ENCODE data around the gene DOCK4.

Gene DOCK4

DNA sequence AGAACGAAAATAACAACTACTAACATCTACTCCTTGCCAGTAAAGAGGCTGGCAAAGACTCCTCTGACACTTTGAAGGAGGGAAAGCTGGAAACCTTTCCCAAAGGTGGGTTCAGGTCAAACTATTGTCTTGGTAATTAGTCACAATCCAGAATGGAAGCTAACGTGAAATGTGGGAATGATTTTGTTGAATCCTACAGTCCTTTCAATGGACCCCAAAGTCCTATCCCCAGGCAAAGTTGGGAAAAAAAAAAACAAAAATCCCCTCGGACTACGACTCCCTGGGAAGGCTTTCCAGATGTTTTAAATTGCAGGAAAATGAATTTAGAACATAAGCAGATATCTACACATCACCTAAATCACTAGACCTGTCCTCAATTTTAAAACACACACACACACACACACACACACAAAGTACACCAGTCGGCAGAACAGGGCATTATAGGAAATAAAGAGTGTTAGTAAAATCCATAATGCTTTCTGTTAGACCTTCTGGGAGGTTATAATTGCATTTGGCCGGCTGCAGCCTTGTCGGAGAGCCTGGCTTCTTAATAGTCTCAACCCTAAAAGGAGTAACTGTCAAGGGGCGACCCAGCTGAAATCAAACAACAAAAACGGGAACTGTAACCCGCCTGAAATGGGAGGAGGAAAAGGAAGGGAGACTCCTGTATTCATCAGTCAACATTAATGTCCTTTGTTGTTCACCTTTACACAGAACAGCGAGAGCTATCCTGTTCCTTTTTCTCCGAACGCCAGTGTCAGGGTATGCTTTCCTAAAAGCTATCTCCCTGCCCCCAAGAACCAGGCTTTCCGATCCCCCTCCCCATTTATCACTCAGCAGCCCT lies 1.5 kb downstream of the DOCK4 start:
- Histone ChIP-seq H3K36me3 (ENCODE audit: control insufficient read depth in 5 of 5, insufficient read depth in 5 of 5, low read length in 5 of 5) (no peaks in the 10 kb centered on the region), H3K9ac (ENCODE audit: low read length in 5 of 5) (peak overlapping the region; percentile 68 to 94 (median 87)), H3K4me3 (ENCODE audit: low read depth in 1 of 5, low read length in 5 of 5) (peak overlapping the region; percentile 92 to 99 (median 98)), H3K27ac (ENCODE audit: low read depth, low read length) (peak overlapping the region; percentile 86), H3K4me1 (ENCODE audit: control insufficient read depth in 5 of 5, insufficient read depth in 5 of 5, low read length in 5 of 5) (peaks cover 0 to 36% (median 34%) of the 10 kb centered on the region in 5 donors), H3K27me3 (ENCODE audit: control insufficient read depth in 5 of 5, insufficient read depth in 4 of 5, low read length in 5 of 5) (no peaks in the 10 kb centered on the region), H3K9me3 (ENCODE audit: control insufficient read depth in 5 of 5, low read length in 5 of 5) (no peaks in the 10 kb centered on the region)

GRCh38 chr7:112203365-112203739 lies 2.8 kb downstream of the DOCK4 start:
- Histone ChIP-seq H3K4me1 (ENCODE audit: control insufficient read depth in 5 of 5, insufficient read depth in 5 of 5, low read length in 5 of 5) (peaks cover 0 to 41% (median 36%) of the 10 kb centered on the region in 5 donors), H3K27me3 (ENCODE audit: control insufficient read depth in 5 of 5, insufficient read depth in 4 of 5, low read length in 5 of 5) (no peaks in the 10 kb centered on the region), H3K9ac (ENCODE audit: low read length in 5 of 5) (no peak overlapping the region), H3K36me3 (ENCODE audit: control insufficient read depth in 5 of 5, insufficient read depth in 5 of 5, low read length in 5 of 5) (no peaks in the 10 kb centered on the region), H3K9me3 (ENCODE audit: control insufficient read depth in 5 of 5, low read length in 5 of 5) (no peaks in the 10 kb centered on the region), H3K27ac (ENCODE audit: low read depth, low read length) (peak overlapping the region; percentile 86), H3K4me3 (ENCODE audit: low read depth in 1 of 5, low read length in 5 of 5) (peak overlapping the region in 2 of 5 donors; percentile 92 to 98)

DNA sequence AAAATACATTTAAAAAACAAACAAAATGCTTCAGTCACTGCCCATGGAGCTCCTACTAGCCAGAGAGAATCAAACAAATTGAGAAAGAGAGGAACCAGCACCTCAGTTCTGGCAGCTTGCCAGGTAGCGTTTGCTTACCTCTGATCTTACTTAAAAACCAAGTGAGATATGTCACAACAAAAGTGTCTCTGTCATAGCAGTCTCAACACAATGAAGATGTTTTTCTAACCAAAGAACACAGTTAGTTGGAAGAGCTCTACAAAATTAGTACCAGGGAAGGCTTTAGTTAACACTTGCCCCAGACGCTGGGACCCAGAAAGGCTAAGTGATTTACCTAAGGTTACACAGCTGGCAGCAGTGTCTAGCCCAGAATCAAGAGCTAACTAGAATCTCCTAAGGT lies 3.4 kb downstream of the DOCK4 start:
- no peaks in the 10 kb centered on the region for H3K9me3 ChIP-seq (ENCODE audit: control insufficient read depth in 5 of 5, low read length in 5 of 5)
- peak overlapping the region in 1 of 5 donors; percentile 20 for H3K4me3 ChIP-seq (ENCODE audit: low read depth in 1 of 5, low read length in 5 of 5)
- H3K9ac ChIP-seq (ENCODE audit: low read length in 5 of 5), result no peak overlapping the region
- H3K4me1 ChIP-seq (ENCODE audit: control insufficient read depth in 5 of 5, insufficient read depth in 5 of 5, low read length in 5 of 5), result peaks cover 0 to 41% (median 36%) of the 10 kb centered on the region in 5 donors
- no peaks in the 10 kb centered on the region for H3K27me3 ChIP-seq (ENCODE audit: control insufficient read depth in 5 of 5, insufficient read depth in 4 of 5, low read length in 5 of 5)
- H3K36me3 ChIP-seq (ENCODE audit: control insufficient read depth in 5 of 5, insufficient read depth in 5 of 5, low read length in 5 of 5), result no peaks in the 10 kb centered on the region
- peak overlapping the region; percentile 26 for H3K27ac ChIP-seq (ENCODE audit: low read depth, low read length)

- H3K9me3 ChIP-seq (ENCODE audit: control insufficient read depth in 5 of 5, low read length in 5 of 5), result no peaks in the 10 kb centered on the region
Observed at GRCh38 chr7:112201839-112202238, 4.4 kb downstream of the DOCK4 start.

GRCh38 chr7:112201411-112201810 lies 4.8 kb downstream of the DOCK4 start:
- no peaks in the 10 kb centered on the region for H3K27me3 ChIP-seq (ENCODE audit: control insufficient read depth in 5 of 5, insufficient read depth in 4 of 5, low read length in 5 of 5)
- no peaks in the 10 kb centered on the region for H3K9me3 ChIP-seq (ENCODE audit: control insufficient read depth in 5 of 5, low read length in 5 of 5)
- no peaks in the 10 kb centered on the region for H3K36me3 ChIP-seq (ENCODE audit: control insufficient read depth in 5 of 5, insufficient read depth in 5 of 5, low read length in 5 of 5)
- H3K9ac ChIP-seq (ENCODE audit: low read length in 5 of 5), result no peak overlapping the region
- H3K27ac ChIP-seq (ENCODE audit: low read depth, low read length), result no peak overlapping the region
- H3K4me3 ChIP-seq (ENCODE audit: low read depth in 1 of 5, low read length in 5 of 5), result no peak overlapping the region
- H3K4me1 ChIP-seq (ENCODE audit: control insufficient read depth in 5 of 5, insufficient read depth in 5 of 5, low read length in 5 of 5), result peaks cover 0 to 34% (median 27%) of the 10 kb centered on the region in 5 donors

More at GRCh38 chr7:112201839-112202238, 4.4 kb downstream of the DOCK4 start:
- no peak overlapping the region for H3K27ac ChIP-seq (ENCODE audit: low read depth, low read length)
- no peak overlapping the region for H3K9ac ChIP-seq (ENCODE audit: low read length in 5 of 5)
- no peaks in the 10 kb centered on the region for H3K36me3 ChIP-seq (ENCODE audit: control insufficient read depth in 5 of 5, insufficient read depth in 5 of 5, low read length in 5 of 5)
- peaks cover 0 to 34% (median 27%) of the 10 kb centered on the region in 5 donors for H3K4me1 ChIP-seq (ENCODE audit: control insufficient read depth in 5 of 5, insufficient read depth in 5 of 5, low read length in 5 of 5)
- H3K4me3 ChIP-seq (ENCODE audit: low read depth in 1 of 5, low read length in 5 of 5), result no peak overlapping the region
- H3K27me3 ChIP-seq (ENCODE audit: control insufficient read depth in 5 of 5, insufficient read depth in 4 of 5, low read length in 5 of 5), result no peaks in the 10 kb centered on the region

DNA sequence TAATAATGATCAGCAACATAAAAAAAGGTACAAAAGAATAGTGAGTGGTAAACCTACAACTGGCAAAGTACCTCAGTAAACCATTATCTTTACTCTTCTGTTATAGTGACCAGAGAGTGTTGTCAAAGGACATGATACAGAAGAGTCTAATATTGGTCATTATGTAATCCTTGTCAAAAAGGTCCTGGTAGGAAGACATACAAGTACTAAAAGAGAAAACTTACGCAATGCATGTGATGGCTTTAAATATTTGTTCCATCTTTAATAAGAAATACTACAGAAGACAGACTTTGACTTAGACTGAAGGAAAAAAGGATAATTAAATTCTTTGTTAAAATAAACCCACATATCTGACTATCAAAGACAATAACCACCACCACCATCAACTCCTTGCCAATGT lies 6.5 kb downstream of the DOCK4 start:
- H3K9ac ChIP-seq (ENCODE audit: low read length in 5 of 5), result no peak overlapping the region
- H3K4me1 ChIP-seq (ENCODE audit: control insufficient read depth in 5 of 5, insufficient read depth in 5 of 5, low read length in 5 of 5), result peaks cover 0 to 32% (median 17%) of the 10 kb centered on the region in 5 donors
- no peaks in the 10 kb centered on the region for H3K27me3 ChIP-seq (ENCODE audit: control insufficient read depth in 5 of 5, insufficient read depth in 4 of 5, low read length in 5 of 5)
- no peak overlapping the region for H3K4me3 ChIP-seq (ENCODE audit: low read depth in 1 of 5, low read length in 5 of 5)
- H3K36me3 ChIP-seq (ENCODE audit: control insufficient read depth in 5 of 5, insufficient read depth in 5 of 5, low read length in 5 of 5), result no peaks in the 10 kb centered on the region
- H3K9me3 ChIP-seq (ENCODE audit: control insufficient read depth in 5 of 5, low read length in 5 of 5), result no peaks in the 10 kb centered on the region
- H3K27ac ChIP-seq (ENCODE audit: low read depth, low read length), result no peak overlapping the region

DNA sequence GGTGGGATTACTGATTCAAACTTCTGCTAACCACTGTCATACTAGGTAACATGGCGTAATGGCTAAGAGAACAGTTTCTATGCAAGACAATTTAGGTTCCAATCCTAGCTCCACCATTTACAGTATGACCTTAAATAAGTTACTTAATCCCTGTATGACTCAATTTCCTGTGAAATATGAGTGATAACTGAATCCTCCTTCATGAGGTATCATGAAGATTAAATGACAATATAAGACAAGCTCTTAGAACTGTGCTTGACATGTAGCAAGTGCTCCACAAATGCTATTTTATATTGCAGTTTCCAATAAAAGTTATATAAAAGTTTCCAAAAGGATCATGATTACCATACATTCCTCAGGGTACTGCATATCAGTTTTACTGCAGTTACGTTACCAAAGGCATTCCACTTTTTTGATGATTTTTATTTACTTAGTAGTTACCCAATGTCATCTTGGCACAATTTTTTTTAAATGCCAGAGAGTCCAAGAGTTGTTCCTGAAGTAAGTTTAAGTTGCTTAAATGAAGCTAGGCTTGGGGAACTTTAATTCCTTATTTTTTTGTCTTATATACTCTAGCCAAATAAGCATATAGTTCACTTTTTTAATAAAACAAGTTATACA lies 7.1 kb downstream of the DOCK4 start:
- Histone ChIP-seq H3K27ac (ENCODE audit: low read depth, low read length) (no peak overlapping the region), H3K27me3 (ENCODE audit: control insufficient read depth in 5 of 5, insufficient read depth in 4 of 5, low read length in 5 of 5) (no peaks in the 10 kb centered on the region), H3K36me3 (ENCODE audit: control insufficient read depth in 5 of 5, insufficient read depth in 5 of 5, low read length in 5 of 5) (no peaks in the 10 kb centered on the region), H3K4me3 (ENCODE audit: low read depth in 1 of 5, low read length in 5 of 5) (no peak overlapping the region), H3K9ac (ENCODE audit: low read length in 5 of 5) (no peak overlapping the region), H3K9me3 (ENCODE audit: control insufficient read depth in 5 of 5, low read length in 5 of 5) (no peaks in the 10 kb centered on the region), H3K4me1 (ENCODE audit: control insufficient read depth in 5 of 5, insufficient read depth in 5 of 5, low read length in 5 of 5) (peaks cover 0 to 27% (median 12%) of the 10 kb centered on the region in 5 donors)

GRCh38 chr7:112197322-112197721 lies 8.9 kb downstream of the DOCK4 start:
- H3K36me3 ChIP-seq (ENCODE audit: control insufficient read depth in 5 of 5, insufficient read depth in 5 of 5, low read length in 5 of 5), result no peaks in the 10 kb centered on the region
- H3K4me3 ChIP-seq (ENCODE audit: low read depth in 1 of 5, low read length in 5 of 5), result no peak overlapping the region
- no peaks in the 10 kb centered on the region for H3K9me3 ChIP-seq (ENCODE audit: control insufficient read depth in 5 of 5, low read length in 5 of 5)
- H3K4me1 ChIP-seq (ENCODE audit: control insufficient read depth in 5 of 5, insufficient read depth in 5 of 5, low read length in 5 of 5), result peaks cover 0 to 18% (median 6%) of the 10 kb centered on the region in 5 donors
- no peak overlapping the region for H3K27ac ChIP-seq (ENCODE audit: low read depth, low read length)
- H3K9ac ChIP-seq (ENCODE audit: low read length in 5 of 5), result no peak overlapping the region
- H3K27me3 ChIP-seq (ENCODE audit: control insufficient read depth in 5 of 5, insufficient read depth in 4 of 5, low read length in 5 of 5), result no peaks in the 10 kb centered on the region

DNA sequence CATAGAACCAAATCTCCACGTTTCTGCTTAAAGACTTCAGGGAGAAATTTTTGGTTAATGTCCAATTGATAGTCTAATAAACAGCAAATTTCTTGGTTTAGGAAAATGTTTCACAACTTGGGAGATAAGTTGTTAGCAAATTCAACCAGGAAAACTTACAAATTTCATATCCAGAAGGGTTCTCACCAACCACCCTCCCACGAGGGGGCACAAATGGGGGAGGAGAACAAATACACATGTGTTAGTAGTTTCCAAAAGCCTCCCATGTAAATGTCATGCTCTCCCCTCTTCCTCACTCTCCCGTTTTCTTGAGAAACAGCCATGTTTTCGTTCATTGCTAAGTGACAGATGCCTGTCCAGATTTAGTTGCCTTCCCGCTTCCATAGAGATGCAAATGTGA lies 10.5 kb downstream of the DOCK4 start:
- H3K27me3 ChIP-seq (ENCODE audit: control insufficient read depth in 5 of 5, insufficient read depth in 4 of 5, low read length in 5 of 5), result no peaks in the 10 kb centered on the region
- no peak overlapping the region for H3K4me3 ChIP-seq (ENCODE audit: low read depth in 1 of 5, low read length in 5 of 5)
- H3K4me1 ChIP-seq (ENCODE audit: control insufficient read depth in 5 of 5, insufficient read depth in 5 of 5, low read length in 5 of 5), result peaks cover 0 to 22% (median 6%) of the 10 kb centered on the region in 5 donors
- no peak overlapping the region for H3K9ac ChIP-seq (ENCODE audit: low read length in 5 of 5)
- H3K9me3 ChIP-seq (ENCODE audit: control insufficient read depth in 5 of 5, low read length in 5 of 5), result no peaks in the 10 kb centered on the region
- H3K27ac ChIP-seq (ENCODE audit: low read depth, low read length), result no peak overlapping the region
- H3K36me3 ChIP-seq (ENCODE audit: control insufficient read depth in 5 of 5, insufficient read depth in 5 of 5, low read length in 5 of 5), result no peaks in the 10 kb centered on the region

- H3K27me3 ChIP-seq (ENCODE audit: control insufficient read depth in 5 of 5, insufficient read depth in 4 of 5, low read length in 5 of 5), result no peaks in the 10 kb centered on the region
- H3K4me3 ChIP-seq (ENCODE audit: low read depth in 1 of 5, low read length in 5 of 5), result no peak overlapping the region
- no peak overlapping the region for H3K27ac ChIP-seq (ENCODE audit: low read depth, low read length)
- no peaks in the 10 kb centered on the region for H3K9me3 ChIP-seq (ENCODE audit: control insufficient read depth in 5 of 5, low read length in 5 of 5)
- H3K9ac ChIP-seq (ENCODE audit: low read length in 5 of 5), result no peak overlapping the region
- peaks cover 0 to 22% (median 6%) of the 10 kb centered on the region in 5 donors for H3K4me1 ChIP-seq (ENCODE audit: control insufficient read depth in 5 of 5, insufficient read depth in 5 of 5, low read length in 5 of 5)
- no peaks in the 10 kb centered on the region for H3K36me3 ChIP-seq (ENCODE audit: control insufficient read depth in 5 of 5, insufficient read depth in 5 of 5, low read length in 5 of 5)
Observed at GRCh38 chr7:112193915-112194502, 12.2 kb downstream of the DOCK4 start.
